Raji (cell line): ENCODE measurements around the gene KRTAP12-1.

Source experiments
- POLR2A ChIP-seq: IDR thresholded peaks from 2 replicates; pipeline ENCODE4 v1.6.1; 2011; ENCODE audit warnings: low read depth, low read length, control low read depth; ENCODE audit not compliant: insufficient read depth

KRTAP12-1 gene

DNA sequence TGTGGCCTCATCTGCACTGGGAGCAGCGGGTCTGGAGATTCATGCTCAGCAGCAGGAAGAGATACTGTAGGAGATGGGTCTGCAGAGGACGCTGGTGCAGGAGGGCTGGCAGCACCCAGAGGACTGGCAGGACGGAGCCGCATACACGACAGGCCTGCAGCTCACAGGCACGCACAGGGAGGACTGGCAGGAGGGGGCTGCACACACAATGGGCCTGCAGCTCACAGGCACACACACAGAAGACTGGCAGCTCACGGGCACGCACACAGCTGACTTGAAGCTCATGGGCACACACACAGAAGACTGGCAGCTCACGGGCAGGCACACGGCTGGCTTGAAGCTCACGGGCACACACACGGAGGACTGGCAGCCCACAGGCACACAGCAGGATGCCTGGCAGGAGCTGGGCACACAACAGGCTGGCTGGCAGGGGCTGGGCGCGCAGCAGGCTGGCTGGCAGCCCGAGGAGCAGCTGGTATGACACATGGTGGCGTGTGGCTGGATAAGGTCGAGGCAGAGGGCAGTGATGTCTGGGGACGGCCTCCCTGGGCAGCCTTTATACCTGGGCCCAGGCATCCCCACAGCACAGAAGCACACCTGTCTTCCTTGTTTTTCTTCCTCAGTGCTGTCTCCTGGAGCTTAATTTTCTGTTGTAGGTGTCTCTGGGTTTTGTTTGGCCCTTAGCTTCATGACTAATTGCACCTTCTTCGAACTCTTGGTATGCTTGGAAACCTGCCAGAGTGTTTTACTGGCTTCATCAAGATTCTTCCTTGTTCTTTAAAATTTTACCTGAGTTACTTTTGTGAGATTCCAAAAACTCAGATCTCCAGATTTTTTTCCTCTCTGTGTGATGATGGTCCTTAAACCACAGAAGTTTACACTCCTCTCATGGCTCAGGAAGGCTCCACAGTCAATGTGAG, 15.3 kb downstream of the KRTAP12-1 start, which contains the start of gene KRTAP12-2:
KRTAP12-2 (minus strand) TSS at position 527 of the 920 bp plus-strand sequence; CDS start at position 486, 41 bp downstream.
- no peak for TF ChIP-seq POLR2A

- no peak for TF ChIP-seq POLR2A
Observed at GRCh38 chr21:44664691-44665090, 17.3 kb downstream of the KRTAP12-1 start.

DNA sequence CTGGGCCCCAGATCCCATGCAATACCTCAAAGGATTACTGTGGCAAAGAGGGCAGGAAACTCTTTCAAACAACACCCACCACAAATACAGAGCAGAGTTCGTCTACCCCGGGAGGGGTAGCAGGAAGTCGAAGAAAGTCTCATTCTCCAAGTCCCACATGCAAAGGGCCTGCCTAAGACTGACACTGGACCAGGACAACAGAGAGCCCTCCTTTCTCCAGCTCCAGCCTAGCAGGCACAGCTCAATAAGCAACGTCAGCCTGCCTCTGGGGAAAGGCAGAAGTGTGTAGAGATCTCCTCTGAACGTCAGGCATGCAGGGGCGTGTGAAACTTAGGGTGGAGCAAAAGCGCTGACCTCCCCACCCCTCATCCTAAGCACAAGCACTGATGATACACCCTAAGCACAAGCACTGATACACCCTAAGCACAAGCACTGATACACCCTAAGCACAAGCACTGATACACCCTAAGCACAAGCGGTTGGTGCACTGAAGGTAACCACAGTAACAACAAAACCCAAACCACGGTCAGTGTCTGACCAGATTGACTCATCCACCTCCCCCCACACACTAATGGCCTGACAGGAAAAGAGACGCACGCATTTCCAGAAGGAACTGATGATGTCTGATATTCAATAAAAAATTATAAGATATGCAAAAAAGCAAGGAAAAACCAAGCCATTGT, 22.9 kb downstream of the KRTAP12-1 start:
- TF ChIP-seq POLR2A = no peak

- TF ChIP-seq POLR2A = no peak
Observed at GRCh38 chr21:44658541-44658910, 23.4 kb downstream of the KRTAP12-1 start.

GRCh38 chr21:44657635-44658540, 24.1 kb downstream of the KRTAP12-1 start, which contains the start of gene KRTAP12-3:
TSS of gene KRTAP12-3 (plus strand) at chr21:44657932. CDS start at chr21:44657980, 48 bp downstream.
- TF ChIP-seq POLR2A = no peak

DNA sequence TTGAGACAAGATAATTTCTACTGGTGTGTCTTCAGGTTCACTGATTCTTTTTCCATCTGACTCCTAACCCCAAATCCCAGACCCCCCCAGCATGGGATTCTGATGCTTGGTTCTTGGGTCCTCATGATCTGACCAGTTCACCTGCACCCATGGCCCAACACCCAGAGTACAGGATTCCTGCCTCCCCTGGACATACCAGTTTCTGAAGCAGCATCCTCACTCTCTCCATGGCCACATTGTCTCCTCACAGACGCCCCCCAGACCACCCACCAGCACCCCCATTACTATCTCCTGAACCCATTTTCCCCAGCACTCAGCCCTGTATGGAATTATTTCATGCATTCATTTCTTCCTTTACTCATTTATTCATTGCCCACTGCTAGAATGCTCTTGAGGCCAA, 25.1 kb downstream of the KRTAP12-1 start:
- no peak for TF ChIP-seq POLR2A

DNA sequence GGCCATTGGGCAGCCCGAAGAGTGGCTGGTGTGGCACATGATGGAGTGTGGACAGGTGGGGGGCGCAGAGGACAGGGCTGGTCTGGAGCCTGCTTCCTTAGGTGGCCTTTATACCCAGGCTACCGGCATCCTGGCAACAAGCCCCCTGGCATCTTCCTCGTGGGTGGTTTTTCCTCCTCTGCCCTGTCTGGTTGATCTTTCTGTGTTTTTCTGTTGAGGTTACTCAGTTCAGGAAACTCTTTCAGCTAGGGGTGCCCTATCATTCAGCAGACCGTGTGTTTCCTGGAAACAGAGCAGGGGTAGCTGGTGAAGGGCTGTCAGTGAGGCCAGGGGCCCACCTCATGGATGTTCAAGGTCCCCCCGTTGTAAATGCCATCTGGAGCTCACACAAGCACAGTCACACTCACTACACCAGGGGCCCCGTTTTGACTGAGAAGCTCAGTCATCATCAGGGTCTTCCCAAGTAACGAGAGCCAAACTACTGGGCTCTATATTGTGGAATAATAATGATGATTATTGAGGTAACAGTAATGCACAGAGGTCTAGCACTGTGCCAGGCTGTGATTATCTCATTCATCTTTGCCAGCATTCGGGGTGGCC, 27.3 kb downstream of the KRTAP12-1 start, which contains the start of gene KRTAP12-4:
KRTAP12-4 (minus strand) TSS at position 84 of the 600 bp plus-strand sequence; CDS start at position 39, 45 bp downstream.
- TF ChIP-seq POLR2A = no peak

DNA sequence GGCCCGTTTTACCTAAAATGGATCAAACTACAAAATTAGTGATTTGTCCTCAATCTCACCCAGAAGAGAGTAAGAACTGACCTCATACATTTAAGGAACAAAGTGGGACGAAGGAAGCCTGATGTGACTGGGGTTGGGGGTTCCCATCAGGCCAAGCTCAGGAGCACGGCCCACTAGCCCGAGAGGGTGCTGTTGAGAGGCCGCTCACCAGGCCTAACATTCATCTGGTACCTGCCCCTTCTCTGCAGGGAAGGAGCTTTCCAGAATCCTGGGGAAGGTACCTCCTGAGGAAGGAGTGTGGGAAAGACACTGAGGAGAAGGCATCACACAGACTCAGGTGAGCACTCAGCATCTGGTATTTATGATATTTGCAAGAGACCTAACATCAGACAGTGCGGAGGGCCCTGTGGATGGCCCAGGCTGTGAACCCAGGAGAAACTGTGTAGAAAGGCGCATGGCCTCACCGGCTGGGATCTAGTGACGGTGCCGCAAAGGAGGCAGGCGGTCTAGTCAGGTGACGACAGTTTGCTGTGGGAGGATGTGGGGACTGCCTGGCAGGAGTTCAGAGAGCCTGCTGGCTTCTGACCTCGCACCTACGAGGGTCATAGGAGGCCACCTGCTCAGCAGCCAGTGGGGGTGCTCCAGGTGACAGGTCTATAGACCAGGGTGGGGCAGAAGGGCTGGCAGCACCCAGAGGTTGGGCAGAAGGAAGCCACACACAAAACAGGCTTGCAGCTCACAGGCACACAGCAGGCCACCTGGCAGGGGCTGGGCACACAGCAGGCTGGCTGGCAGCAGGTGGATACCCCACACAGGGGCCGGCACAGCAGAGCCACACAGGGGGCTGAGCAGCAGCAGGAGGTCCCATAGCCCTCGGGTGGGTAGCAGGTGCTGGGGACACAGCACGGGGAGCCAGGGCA, 28.0 kb downstream of the KRTAP12-1 start:
- TF ChIP-seq POLR2A = no peak

DNA sequence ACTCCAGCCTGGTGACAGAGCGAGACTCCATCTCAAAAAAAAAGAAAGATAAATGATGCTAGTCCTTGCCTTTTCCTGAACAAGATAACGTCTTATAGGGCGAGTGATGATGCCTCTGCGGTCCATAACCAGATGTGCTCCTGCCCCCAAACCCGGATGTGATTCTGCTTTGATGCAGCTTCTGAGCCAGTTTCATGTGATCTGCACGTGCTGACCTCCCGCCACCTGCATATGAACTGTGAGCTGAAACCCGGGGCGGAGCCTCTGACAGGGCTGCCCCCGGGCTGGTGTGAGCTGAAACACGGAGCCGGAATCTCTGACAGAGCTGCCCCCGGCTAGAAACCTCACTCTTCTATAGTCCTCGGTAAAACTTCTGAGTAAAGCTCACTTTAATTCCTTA, 28.8 kb downstream of the KRTAP12-1 start:
- TF ChIP-seq POLR2A = no peak

- no peak for TF ChIP-seq POLR2A
Observed at GRCh38 chr21:44650973-44651675, 30.8 kb downstream of the KRTAP12-1 start.

DNA sequence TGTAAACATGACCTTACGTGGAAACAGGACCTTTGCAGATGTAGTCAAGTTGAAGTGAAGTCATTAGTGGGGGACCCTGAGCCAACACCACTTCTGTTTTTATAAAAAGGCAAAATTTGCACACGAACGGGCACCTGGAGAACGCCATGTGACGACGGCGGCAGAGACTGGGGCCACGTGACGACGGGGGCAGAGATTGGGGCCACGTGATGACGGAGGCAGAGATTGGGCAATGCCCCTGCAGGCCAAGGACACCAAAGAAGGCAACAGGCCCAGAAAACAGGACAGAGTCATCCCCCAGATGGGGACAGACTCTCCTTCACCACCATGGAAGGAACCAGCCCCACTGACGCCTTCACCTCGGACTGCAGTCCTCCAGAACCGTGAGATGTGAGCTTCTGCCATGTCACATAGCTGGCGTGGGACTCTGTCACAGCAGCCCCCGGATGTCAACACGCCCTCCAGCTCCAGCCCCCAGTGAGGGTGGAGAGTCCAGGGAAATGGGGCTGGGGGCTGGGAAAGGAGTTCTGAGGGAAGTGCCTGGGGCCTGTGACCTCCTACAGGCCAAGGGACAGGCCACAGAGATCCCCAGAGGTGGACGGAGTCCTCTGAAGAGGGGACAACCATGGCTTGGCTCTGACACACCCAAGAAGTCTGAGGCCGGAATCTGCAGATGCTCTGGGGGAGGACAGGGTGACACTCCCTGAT, 31.5 kb downstream of the KRTAP12-1 start:
- no peak for TF ChIP-seq POLR2A

- no peak for TF ChIP-seq POLR2A
Observed at GRCh38 chr21:44649521-44650100, 32.4 kb downstream of the KRTAP12-1 start.
